RKO (cell line): ENCODE results near the gene PXYLP1.

Experiments
- DNase-seq: peaks from one replicate; pipeline ENCODE4 v3.0.0-alpha.2; 2016; ENCODE audit warnings: low spot score

The PXYLP1 gene

DNA sequence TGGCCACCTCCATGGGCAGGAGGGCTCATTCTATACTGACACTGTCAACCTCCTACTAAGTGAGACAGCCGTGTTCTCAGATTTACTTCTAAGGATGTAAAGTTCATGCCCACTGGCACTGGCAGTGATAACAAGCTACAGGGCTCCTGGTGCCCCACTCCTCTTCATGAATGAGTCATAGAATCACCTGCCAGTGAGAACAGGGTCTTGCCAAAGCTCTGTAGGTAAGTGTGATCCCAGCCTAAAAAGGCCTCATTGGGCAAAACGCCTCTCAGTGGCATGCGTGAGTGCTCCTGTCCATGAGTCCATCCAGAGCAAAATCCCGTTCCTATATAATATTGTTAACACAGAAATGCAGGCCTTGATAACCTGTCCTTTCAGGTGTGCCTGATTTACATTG, 17.4 kb downstream of the PXYLP1 start:
- no peak for DNase-seq

DNA sequence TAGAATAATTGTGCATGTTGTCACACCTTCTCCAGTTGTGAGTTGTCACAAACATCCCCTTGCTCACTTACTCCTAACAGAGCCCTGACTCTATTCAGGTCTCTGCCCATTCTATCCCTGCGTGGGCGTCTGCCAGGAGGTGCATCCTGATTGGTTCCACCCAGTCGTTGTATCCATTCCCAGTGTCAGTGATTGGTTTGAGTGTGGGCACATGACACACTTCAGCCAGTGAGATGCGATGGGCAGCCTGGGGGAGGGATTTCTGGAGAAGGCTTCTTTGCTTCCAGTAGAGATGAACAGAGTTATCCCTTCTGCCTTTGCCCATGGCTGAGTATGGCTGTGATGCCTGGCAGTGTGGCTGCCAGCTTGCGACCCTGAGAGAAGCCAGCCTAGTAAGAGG, 18.7 kb downstream of the PXYLP1 start:
- no peak for DNase-seq

DNA sequence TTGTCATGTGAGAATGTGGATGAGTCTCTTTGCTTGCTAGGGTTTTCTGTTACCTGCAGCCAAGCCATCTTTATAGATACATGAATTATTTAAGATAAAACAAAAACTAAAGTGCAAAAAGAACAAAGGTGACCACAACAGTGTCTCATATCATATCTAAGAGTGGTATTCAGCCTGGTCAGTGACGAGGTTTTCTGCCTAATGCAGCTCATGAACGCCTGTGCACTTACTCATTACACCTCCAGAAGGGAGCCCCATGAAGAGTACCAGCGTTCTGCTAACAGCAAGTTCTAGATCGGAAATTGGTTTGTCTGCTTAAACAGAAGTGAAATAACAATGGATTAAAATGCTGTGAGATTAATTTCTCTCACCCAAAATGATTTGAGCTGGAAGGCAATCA, 19.2 kb downstream of the PXYLP1 start:
- peak; percentile 11 for DNase-seq

DNA sequence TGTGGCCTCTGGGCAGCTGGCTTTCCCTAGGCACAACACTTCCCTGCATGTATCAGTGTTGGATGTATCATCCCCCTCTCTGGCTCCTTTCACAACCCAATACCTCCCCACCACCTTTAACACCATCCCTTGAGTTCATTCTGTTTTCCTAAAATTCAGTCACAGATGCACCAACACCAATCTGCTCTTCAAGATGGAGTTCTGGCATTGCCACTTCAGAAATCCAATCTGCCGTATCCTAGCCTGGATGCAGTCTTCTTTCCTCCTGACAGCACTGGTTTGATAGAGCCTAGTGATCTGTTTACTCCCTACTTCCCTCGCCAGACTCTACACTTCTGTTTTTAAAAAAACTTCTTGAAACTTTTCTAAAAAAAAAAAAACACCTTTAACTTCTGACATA, 21.7 kb downstream of the PXYLP1 start:
- DNase-seq: no peak

DNA sequence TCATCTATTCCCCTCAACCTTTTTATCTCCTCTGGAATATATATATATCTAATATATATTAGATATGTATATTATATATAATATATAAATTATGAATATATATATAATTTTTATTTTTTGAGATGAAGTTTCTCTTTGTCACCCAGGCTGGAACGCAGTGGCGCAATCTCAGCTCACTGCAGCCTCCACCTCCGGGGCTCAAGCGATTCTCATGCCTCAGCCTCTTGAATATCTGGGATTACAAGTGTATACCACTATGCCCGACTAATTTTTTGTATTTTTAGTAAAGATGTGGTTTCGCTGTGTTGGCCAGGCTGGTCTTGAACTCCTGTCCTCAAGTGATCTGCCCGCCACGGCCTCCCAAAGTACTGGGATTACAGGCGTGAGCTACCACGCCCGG, 22.2 kb downstream of the PXYLP1 start:
- no peak for DNase-seq

DNA sequence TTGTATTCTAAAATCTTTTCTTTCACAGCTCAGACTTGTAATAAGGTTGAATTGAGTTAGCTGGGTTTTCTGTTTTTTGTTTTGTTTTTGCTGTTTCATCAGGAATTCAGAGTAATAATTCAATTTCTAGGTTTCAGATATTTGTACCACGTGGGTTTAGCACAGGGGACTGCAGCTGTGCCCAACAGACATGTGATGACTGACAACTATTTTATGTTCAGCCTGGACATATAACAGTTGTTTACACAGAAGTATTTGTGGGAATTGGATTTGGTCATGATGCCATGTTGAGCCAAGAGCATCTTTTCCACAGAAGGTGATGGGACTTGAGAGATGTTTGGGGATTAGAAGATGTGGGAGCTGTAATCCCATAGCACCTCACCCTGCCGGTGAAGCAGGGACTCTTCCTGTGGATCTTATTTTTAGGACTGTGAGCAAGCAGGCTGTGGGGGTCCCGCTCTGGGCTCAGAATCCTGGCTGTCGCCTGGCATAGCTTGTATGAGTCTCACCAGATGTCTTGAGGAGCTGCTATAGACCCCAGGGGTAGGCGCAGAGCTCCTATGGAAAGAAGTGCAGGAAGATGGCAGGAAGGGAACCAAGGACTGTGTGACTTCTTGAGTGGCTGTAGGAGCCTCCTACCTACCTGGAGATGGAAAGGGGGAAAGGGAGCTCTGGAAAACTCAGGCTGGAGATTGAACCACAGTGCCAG, 23.7 kb downstream of the PXYLP1 start:
- DNase-seq: no peak

DNA sequence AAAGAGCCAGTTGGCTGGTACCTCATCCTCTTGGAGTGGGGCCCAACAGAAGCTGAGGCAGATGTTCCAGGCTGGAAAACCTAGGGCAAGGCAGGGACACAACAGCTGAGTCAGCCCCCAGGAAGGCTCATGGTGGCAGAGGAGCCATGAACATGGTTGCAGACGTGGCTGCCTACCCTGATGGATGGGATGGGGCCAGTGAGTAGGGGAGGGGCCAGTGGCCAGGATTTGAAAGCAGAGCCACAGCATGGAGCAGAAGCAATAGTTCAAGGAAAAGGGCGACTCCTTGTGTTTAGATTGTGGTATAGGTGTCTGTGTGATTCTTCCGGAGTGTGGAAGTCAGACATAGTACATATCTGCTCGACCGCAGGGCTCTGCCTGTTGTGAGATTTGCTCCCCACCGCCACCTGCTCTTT, 24.2 kb downstream of the PXYLP1 start:
- no peak for DNase-seq

DNA sequence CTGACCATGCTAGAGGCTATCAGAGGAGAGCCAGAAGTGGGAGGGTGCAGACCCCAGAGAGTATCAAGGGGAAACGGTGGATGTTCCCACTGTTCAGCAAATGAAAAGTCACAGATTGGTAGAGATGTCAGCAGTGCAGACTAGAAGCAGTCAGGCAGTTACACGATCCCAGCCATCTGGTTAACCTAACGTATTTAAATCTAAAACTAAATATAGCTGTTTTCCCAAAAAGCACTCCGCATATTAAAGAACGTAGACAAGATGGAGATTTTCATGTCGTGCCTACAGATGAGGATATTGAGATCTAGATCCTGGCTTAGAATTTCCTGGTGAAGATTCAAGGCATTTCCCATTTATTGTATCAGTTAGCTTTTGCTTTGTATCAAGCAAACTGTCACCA, 25.2 kb downstream of the PXYLP1 start:
- no peak for DNase-seq

DNA sequence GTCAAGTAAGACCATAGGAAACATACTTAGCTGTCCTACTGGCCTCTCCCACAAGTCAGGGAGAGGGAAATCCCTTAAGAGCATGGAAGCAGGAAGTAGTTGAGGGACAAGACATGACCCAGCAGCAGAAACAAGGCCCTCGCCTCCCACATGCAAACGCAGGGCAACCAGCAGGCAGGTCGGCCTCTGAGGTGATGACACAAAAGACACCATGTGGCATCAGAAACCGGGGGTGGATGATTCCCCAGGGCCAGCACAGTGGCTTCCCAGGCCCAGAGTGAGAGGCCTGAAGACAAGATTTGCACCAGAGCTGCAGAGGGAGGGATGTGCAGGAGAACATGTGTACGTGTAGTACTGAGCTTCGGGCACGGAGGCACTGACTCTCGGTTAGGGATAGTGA, 26.3 kb downstream of the PXYLP1 start:
- DNase-seq: no peak

DNA sequence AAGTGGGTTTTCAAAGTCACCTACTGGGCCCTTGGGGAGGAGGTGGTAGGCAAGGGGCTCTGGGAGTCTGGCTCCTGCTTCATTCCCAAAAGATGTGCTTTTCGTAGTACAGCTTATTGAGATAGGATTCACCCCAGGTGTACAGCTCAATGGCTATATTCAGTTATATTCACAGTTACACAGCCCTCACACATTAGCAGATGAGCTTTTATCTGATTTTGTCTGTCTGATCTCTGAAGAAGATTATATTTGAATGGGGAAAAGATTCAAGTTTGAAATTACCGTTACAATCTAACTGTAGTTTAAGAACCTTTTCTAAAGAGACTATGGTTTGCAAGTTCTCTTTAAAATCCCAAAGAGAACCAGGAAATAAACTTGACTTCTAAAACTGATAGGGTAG, 27.3 kb downstream of the PXYLP1 start:
- DNase-seq: no peak

DNA sequence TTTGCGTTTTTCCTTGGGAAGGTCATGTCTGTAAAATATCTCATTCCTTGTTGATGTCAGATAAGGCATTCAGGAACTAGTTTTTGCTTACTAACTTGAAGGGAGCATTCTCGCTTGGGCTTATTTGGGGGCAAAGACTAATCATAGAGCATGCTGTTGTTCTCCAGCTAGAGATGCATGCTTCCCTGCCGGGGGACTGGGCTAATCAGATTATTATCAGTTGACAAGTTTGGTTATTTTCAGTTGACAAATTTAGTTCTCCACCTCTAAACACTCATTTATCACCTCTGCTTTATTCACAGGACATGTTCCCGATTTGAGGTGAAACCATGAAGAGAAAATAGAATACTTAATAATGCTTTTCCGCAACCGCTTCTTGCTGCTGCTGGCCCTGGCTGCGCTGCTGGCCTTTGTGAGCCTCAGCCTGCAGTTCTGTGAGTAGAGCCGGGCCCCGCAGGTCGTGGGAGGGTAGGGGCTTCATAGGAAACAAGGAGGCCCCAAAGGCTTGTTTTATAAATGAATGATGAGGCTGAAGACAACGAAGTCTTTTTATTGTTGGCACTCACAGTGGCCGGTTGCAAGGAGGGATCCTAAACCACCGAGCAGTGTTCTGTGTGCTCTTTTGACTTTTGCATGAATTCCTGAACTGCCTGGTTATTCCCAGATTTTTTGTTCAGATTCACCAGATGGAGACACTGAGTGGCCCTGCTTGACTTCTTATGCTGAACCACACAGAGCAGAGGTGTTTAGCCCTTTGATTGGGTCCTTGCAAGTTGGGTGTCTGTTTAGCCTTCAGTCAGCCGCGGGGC, 28.4 kb downstream of the PXYLP1 start:
- no peak for DNase-seq

DNA sequence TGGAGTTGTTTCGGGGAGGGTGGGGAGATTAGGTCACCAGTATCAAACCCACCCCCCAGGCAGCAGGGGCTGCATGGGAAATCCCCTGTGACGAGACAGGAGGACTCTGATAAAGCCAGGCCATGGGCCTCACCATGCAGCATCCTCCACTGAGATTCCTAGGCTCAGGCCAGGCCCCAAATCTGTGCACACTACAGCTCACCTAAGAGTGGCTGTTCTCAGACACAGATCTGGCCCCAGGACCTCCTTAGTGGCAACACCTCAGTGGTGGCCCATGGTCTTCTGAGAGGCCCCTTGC, 29.0 kb downstream of the PXYLP1 start:
- DNase-seq: no peak

DNA sequence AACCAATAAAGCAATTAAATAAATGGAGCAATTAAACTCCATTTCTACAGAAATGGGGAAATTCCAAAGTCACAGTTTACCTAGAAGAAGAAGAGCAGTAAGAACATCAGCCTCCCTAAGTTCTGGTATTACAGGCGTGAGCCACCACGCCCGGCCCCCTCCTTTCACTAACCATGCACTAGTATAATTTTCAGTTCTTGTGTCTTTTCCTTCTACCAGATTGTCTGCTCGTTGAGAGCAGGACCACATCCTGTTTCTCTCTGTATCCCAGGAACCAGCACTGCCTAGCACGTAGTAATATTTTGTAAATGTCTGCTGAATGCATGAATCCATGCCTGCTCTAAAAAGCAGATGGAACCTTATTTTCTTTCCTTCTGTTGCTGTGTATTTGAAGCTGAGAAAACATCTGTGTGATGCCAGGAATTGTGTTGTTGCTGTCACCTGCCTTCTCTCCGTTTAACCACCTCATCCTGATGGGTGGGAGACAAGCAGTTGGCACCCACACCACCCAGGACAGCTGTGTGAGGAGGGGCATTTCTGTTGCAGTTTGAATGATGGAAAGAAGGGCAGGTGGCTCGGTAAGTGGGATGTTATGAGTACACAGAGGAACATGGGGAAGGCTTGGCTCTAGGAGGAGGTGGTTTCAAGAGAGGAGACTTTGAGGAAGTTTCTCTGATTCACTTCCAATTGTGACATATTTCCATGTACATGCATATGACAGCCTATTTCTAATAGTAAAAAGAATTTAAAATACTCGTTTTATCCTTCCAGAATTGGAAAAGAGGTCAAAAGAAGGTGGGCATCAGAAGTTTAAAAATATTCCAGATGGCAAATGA, 30.1 kb downstream of the PXYLP1 start:
- no peak for DNase-seq

DNA sequence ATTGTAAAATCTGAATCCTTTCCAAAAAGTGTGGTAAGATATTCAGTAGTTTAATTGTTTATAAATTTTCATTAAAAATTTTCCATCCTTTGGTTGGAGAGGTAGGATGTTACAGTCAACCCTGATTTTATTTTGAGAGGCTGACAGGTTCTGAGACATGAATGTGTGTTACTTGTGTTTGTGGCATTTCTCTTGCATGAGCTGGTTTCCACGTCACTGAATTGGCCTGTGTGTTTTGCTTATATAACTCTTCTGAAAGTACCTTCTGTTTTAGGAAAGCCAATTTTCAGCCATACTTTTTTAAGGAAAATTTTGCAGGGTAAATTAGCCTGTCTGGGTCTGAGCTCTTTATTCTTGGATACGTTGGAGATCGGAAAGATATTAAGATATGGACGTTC, 30.7 kb downstream of the PXYLP1 start:
- peak; percentile 15 for DNase-seq

DNA sequence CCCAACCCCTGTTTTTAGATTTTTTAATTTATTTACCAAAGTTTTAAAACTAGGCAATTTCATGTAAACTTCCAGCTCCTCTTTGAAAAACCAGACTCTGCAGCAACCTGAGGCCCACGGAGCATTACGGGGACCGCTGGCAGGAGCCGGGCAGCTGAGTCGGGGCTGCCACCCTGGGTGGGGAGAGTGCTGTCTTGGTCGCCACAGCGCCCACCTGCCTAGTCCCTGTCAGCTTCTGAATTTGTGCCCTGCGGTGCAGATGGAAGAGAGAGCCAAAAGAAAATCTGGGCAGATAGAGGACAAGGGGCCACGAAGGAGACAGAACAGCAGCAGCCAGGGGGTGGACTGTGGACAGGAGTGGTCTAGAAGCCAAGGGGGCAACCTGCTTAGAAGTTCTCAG, 34.6 kb downstream of the PXYLP1 start:
- DNase-seq: no peak

DNA sequence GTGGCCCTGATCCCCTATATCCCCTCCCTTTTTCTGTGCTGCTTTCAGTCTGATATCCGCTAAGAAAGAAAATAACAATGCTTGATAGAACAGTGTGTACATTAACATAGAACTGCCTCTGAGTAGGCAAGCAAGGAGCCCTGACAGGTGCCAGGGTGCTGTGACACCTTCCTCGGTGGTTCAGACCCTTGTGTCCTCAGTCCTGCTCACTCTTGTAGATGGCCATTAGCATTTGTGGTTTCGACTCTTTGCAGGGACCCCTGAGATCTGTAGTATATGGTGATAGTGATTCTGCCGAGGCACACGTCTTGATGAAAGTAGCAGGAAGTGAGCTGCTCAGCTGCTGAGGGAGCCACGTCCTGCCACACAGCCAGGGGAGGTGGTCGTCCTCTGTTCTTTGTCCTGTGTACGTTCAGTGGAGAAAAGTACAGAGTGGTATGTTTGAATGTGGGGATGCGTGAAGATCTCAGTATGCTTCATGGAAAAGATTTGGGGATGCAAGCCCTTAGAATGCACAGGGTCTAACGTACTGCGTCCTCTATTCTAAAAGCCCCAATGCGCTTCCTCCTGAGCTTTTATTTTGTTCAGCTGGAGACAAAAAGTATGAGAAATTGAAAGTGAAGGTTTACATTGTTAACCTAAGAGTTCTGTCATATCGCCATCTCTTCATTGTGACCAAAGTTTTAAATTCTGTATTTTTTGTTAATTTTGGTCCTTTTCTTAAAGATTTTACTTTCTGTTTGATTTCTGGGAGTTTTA, 35.4 kb downstream of the PXYLP1 start:
- DNase-seq: no peak

DNA sequence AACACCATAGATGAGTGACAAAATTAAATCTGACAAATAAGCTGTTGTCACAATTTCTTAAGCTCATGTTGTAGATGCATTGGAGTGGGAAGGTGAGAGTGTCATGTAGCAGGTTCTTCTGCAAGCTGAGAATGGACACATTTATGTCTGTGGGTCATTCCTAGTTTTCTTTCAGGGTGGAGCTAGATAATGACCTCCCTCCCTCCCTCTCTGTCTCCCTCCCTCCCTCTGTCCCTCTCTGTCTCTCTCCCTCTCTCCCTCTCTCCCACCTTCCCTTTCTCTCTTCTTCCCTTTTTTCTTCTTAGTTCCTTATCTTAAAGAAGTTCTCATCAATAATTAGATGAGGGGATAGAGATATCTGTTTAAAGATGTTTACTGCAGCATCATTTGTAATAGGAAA, 36.0 kb downstream of the PXYLP1 start:
- no peak for DNase-seq

DNA sequence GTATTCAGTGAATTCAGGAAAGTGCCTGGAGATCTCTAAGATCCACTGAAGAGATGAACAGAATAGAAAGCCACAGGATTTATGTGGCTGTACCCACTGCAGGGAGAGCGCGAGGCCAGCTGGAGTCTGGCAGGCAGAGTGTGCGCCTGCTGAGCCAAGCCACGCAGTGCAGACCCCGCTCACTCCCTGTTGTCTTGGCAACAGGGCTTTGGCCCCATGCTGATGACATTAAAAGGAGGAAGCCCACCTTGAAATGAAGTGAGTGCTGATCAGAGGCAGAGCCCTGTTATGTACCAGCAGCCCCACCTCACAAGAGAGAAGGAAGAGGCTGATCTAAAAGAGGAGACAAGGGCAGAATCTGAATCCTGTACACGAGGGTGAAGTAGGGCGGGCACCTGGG, 36.7 kb downstream of the PXYLP1 start:
- DNase-seq: no peak

DNA sequence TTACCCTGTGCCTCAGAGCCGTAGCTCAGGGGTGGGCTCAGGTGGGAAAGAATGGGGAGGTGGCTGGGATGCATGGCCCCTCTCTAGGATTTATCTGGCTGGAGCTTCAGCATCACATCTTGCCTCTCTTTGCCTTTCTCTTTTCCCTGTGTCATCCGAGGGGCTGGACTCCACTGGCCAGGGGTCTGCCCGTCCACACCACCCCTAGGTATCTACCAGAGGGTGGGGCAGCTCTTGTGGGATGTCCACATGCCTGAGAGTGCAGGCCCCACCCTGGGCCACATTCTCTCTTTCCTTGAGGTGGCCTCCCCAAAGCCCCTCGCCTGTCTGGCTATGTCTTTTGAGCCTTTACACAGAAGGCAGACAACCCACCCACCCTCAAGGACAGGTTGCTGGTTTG, 37.2 kb downstream of the PXYLP1 start:
- DNase-seq: no peak

DNA sequence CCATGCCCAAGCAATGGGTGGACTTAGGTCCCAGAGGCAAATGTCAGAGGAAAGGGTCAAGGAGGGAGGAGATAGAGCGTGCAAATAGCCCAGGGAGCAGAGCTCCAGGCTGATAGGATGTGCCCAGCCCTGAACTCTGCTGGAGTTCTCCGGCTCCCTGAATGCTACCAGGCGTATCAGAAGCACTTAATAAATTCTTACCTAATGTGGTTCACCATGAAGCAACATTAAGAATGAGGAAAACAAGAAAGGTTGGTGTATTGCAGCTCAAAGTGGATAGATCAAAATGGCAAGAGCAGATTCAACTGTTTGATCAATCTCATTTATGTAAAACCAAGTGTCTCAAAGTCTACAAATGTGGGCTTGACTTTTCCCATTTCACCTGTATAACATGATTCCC, 38.3 kb downstream of the PXYLP1 start:
- no peak for DNase-seq

DNA sequence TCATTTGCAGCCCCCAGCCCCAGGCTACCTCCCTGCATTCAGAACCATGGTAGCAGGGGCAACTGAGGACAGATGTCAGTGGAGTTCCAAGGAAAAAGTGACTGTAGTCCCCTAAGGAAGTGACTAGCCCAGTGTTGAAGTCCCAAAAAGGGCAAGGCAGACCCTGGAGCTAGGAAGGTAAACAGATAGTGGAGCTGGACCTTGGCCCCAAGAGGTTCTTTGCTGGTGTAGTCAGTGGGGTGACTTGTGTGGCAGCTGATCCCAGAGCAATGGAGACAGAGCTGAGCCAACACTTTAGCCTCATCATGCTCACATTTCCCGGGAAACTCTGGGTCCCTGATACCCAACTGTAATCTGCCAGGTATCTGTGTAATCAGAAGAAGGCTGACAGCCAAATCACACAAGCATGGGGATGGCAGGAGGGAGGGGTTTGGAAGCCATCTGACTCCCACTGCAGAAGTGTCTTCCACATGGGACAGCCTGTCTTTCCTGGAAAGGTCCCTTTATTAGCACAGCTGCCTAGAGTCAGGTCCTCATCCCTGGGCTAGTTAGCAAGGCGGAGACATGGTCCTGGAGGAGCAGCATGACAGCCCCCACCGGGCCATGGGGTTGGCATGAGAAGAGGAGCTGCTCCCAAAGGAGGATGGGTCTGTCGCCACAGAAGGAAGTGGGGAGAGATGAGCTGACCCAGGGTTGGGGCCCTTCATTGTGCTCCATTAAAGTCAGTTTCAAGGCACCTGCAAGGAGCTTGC, 39.8 kb downstream of the PXYLP1 start:
- DNase-seq: no peak
